GM12891 (cell line): ENCODE results near the gene SLC35A4.
"Not testable (repeated sequence)": the region's sequence is repeated elsewhere in the genome, so short reads cannot be mapped to it uniquely, and the experiment has no call there.

Experiments used
- DNase-seq: peaks from one replicate; pipeline ENCODE4 v3.0.0; 2011; ENCODE audit warnings: low spot score; ENCODE audit not compliant: insufficient read length
- FAIRE-seq: peaks from 2 replicates; lab custom pipeline; 2011; peaks lifted over from hg19 to GRCh38; lab: Jason Lieb, UNC
- PAX5 ChIP-seq: IDR thresholded peaks from 2 replicates; pipeline ENCODE4 v1.6.1; 2011; ENCODE audit warnings: low read length, moderate library complexity, mild to moderate bottlenecking; ENCODE audit not compliant: insufficient read depth, severe bottlenecking
- POLR2A ChIP-seq: IDR thresholded peaks from 2 replicates; pipeline ENCODE4 v1.6.1; 2011; ENCODE audit warnings: low read depth, low read length, control low read depth
- POLR2AphosphoS5 ChIP-seq: IDR thresholded peaks from 2 replicates; pipeline ENCODE4 v1.6.1; 2011; ENCODE audit warnings: low read depth, low read length, control low read depth
- POU2F2 ChIP-seq: IDR thresholded peaks from 2 replicates; pipeline ENCODE4 v1.6.1; 2011; ENCODE audit warnings: low read depth, mild to moderate bottlenecking, control low read depth, low read length, moderate library complexity
- SPI1 ChIP-seq: IDR thresholded peaks from 2 replicates; pipeline ENCODE4 v1.6.1; 2011; ENCODE audit warnings: low read depth, low read length, control low read depth
- TAF1 ChIP-seq: IDR thresholded peaks from 2 replicates; pipeline ENCODE4 v1.6.1; 2011; ENCODE audit warnings: low read depth, low read length, control low read depth

The SLC35A4 gene

DNA sequence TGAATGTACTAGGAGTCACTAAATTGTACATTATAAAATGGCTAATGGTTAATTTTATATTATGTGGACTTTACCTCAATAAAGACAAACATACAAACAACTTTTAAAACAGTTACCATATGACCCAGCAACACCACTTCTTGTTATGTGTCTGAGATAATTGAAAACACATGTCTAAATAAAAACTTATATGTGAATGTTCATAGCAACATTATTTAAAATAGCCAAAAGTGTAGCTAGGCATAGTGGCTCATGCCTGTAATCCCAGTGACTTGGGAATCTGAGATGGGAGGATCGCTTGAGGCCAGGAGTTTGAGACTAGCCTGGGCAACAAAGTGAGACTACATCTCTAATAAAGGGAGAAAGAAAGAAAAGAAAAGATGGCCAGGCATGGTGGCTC is 22.9 kb downstream of the SLC35A4 start:
- TF ChIP-seq PAX5 (no peak), POU2F2 (no peak), TAF1 (no peak), POLR2A (no peak), POLR2AphosphoS5 (no peak), SPI1 (no peak)
- DNase-seq (no peak), FAIRE-seq (no peak)

DNA sequence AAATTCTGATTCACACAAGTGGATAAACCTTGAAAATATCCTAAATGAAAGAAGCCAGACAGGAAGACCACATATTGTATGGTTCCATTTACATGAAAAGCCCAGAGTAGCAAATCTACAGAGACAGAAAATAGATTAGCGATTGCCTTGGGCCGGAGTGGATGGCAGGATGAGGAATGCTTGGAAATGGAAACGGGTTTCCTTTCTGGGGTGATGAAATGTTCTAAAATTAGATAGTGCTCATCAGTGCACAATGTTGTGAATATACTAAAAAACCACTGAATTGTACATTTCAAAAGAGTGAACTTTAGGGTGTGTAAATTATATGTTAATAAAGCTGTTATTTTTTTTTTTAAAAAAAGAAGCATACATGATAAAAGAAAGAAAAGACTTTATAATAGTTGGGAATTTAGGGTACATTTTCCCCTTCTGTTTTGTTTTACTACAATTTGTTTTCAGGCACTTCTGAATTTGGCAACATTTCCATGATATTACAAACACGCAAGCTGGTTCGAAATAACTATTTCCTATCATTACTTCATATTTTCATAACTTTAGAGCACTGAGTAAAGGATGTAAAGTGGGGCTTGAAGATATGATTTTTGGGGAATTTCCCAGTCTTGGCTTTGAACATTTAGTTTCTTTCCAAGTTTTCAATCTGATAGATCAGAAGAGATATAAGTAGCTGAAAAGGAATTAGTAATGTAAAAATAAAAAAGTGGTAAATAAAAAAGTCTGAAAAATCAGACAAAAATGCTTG is 23.9 kb downstream of the SLC35A4 start:
- no peak for FAIRE-seq
- no peak for DNase-seq
- TF ChIP-seq PAX5 (no peak), TAF1 (no peak), POLR2A (no peak), POU2F2 (no peak), POLR2AphosphoS5 (no peak), SPI1 (no peak)

DNA sequence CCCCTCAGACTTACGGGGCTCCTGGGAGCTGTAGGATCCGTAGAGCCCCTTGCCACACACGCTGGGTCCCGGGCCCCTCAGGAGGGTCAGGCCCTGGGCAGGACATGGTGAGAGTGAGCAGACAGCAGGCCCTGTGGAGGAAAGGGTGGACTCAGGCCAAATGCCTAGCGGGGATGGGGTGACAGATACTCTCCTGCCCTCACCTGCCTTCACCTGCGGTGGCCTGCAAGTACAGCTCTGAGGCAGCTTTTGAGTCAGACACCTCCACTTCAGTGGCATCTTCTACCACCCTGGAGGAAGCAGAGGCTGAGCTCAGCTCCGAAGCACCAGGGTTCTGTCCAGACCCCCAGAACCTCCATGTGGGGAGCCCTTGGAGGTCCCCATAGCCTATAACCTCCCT is 26.2 kb downstream of the SLC35A4 start:
- DNase-seq (no peak), FAIRE-seq (no peak)
- TF ChIP-seq TAF1: no peak
- no peak for TF ChIP-seq PAX5
- TF ChIP-seq POU2F2: no peak
- TF ChIP-seq POLR2AphosphoS5: no peak
- no peak for TF ChIP-seq POLR2A
- TF ChIP-seq SPI1: no peak

DNA sequence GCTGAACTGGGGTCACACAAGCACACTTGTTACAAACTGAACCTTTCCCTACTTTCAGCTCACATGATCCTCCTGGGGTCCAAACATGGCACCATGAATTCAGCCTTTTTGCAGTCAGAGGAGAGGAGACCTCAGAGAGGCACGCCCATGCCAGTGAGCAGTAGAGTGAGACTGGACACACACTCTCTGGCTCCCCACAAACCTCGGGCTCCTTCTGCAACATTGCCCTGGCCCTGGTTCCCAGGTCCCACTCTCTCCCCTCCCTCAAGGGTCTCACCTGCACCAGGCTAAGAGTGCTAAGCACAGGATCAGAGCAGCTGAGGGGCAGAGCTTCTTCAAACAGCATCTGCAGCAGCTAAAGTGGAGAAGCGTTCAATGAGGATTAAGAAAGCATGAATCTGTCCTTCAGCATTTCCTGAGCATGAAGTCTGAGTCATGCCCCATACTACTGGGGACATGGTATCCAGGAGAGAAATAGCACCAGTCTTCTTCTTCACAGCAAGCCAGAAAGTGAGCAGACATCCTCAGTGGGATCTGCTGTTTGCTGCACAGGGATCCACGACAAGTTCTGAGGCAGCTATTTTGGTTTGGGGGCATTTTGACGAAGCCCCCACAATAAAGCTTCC is 27.2 kb downstream of the SLC35A4 start:
- no peak for FAIRE-seq
- TF ChIP-seq POU2F2 (no peak), POLR2AphosphoS5 (no peak), SPI1 (no peak), TAF1 (no peak), PAX5 (no peak), POLR2A (no peak)

DNA sequence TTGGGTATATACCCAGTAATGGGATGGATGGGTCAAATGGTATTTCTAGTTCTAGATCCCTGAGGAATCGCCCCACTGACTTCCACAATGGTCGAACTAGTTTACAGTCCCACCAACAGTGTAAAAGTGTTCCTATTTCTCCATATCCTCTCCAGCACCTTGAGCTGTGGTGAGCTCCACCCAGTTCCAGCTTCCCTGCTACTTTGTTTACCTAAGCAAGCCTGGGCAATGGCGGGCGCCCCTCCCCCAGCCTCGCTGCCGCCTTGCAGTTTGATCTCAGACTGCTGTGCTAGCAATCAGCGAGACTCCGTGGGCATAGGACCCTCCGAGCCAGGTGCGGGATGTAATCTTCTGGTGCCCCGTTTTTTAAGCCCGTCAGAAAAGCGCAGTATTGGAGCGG is 28.4 kb downstream of the SLC35A4 start:
- not testable (repeated sequence) for DNase-seq, FAIRE-seq

More for the DNA sequence above, 27.2 kb downstream of the SLC35A4 start:
- DNase-seq: no peak

DNA sequence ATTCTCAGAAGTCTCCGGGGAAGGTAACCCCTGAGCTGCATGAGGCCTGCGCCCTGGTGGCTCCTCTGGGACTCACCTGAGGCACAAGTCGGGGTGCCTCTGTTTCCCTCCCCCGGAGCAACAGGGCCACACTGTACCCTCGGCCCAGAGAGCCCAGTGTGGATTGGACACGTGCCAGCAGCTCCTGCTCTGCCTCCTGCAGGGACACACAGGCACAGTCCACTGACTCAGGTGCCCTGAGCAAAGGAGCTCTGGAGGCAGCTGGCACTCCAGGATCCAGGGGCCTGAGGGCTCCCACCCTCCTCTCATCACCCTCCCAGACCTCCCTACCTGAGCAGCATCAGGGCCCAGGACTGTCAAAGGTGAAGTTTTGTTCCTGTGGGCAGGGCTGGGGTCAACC is 29.5 kb downstream of the SLC35A4 start:
- no peak for FAIRE-seq
- TF ChIP-seq POU2F2 (no peak), POLR2AphosphoS5 (no peak), TAF1 (no peak), PAX5 (no peak), POLR2A (no peak), SPI1 (no peak)
- no peak for DNase-seq

DNA sequence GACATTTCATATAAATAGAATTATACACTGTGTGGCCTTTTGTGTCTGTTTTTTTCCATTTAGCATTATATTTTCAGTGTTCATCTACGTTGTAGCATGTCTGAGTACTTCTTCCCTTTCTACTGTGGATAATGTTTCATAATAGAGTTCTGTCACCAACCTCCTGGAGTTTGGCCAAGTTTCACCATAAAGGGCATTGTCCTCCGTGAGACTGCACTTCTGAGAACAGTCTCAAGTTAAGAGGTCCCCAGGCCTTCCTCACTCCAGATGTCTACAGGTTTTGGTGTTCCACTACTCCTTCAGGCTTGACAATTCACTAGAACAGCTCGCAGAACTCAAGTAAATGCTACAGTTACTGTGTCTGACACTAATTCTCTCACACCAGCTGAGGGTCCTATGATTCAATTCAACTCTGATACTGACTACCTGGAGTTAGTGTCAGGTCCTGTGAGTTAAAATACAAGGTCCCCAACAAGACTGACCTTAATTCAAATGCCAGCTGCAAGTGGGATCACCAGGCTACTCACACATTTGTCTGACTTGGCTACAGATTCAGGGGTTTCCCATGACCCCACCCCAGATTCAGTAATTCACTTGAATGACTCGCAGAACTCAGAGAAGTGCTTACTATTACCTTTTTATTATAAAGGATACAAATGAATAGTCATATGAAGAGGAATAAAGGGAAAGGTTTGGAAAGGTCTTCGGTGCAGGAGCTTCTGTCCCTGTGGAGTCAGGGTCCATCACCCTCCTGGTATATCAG is 31.1 kb downstream of the SLC35A4 start:
- TF ChIP-seq POLR2AphosphoS5: no peak
- DNase-seq (no peak), FAIRE-seq (no peak)

DNA sequence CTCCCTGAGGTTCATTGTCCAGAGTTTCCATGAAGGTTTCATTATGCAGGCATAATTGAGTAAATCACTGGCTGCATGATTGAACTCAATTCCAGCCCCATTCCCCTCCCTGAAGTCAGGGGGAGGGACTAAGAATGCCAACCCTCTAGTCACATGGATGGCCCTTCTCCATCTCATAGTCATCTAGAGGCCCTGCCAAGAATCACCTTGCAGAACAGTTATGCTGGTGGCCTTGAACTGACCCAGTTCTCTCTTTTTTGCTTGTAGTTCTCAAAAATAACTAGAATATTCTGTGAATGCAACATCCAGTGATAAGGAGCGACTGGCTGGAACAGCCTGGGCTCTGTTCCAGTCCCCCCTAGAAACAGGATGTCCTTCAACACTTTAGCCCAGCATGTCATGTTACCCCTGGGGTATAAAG is 31.7 kb downstream of the SLC35A4 start:
- DNase-seq (no peak), FAIRE-seq (no peak)
- TF ChIP-seq POU2F2: no peak
- no peak for TF ChIP-seq TAF1
- TF ChIP-seq PAX5: no peak
- TF ChIP-seq POLR2A: no peak
- TF ChIP-seq POLR2AphosphoS5: no peak
- TF ChIP-seq SPI1: no peak

DNA sequence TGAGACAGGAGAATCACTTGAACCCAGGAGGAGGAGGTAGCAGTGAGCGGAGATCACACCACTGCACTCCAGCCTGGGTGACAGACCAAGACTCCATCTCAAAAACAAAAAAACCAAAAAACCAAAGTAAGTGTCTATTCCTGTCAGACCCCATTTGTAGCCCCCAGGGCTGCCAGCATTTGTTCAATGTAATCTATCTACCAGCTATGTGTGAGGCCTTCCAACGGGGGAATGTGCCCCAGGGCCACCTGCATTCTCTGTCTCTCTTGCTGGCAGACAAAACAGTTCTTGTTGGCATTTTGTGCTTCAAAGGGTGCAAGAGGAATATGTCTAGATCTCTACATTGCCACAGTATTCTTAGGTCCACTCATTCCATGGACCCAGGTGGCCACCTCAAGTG is 34.2 kb downstream of the SLC35A4 start:
- DNase-seq: no peak
- TF ChIP-seq TAF1 (no peak), PAX5 (no peak), POU2F2 (no peak), POLR2AphosphoS5 (no peak), SPI1 (no peak), POLR2A (no peak)
- FAIRE-seq: no peak

DNA sequence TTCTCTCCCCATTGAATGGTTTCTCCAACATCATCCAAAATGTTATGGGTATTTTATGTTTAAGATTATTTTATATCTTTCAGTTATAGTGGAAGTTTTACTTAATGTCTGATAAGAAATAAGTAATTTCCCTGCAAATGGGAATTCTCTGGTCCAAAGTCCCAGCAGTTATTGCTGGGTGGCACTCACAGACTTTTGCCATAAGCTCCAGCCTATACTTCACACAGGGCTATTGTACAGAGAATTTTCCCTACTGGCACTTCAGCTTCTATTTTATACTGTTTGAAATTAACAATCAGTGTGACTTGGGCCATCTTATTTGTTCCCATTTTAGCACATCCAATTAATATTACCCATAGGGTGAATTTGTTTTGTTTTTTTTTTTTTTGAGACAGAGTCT is 35.5 kb downstream of the SLC35A4 start:
- no peak for FAIRE-seq
- DNase-seq: no peak
- no peak for TF ChIP-seq SPI1
- no peak for TF ChIP-seq POLR2AphosphoS5
- TF ChIP-seq TAF1: no peak
- TF ChIP-seq POU2F2: no peak
- no peak for TF ChIP-seq POLR2A
- TF ChIP-seq PAX5: no peak
